EL (cell line): ENCODE data around the gene IRF4.

Experiments
- DNase-seq: peaks from one replicate; pipeline ENCODE4 v3.0.0-alpha.2; 2016

IRF4 gene

GRCh38 chr6:391559-392440 lies at the start of gene IRF4:
IRF4 (plus strand) TSS chr6:391752; CDS start chr6:393153, 1,401 bp downstream.
- DNase-seq = no peak

DNA sequence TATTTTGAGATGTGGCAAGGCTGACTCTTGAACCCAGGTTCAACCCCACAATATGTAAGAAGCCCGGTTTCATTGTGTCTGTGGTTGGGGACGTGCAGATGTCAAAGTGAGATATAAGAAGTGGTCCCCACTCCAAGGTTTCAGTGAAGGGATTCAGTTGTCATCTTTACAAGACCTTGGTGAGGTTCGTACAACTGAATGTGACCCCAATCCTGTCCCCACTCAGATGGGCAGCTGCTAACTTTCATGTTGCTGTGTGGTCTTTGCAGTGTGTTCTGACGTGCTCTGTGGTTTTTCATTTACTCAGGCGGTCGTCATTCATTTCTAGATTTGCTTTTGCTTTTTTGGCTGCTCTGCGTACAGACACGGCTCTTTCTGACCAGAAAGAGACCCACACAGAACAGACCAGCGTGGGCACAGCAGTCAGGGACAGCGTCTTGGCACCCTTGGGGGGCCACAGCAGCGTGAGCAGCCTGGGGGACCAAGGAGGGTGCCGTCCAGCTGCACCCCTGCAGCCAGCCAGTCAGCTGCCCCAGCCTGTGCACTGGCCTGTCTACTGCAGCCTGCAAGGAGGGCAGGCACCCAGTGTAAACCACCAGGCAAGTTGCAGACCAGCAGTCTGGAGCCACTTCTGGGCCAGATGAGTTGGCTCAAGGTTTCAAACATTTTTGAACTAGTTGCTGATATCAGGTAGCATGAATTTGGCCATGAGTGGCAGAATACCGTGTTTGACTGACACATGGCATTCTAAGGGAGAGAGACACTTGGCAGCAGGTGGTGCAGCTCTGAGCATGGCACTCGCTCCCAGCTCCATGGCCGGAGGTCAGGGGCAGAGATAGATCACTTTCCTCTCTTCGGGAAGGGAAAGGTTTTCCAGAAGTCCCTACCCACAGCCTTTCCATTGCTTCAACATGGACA lies 49.4 kb upstream of the IRF4 start:
- no peak for DNase-seq

DNA sequence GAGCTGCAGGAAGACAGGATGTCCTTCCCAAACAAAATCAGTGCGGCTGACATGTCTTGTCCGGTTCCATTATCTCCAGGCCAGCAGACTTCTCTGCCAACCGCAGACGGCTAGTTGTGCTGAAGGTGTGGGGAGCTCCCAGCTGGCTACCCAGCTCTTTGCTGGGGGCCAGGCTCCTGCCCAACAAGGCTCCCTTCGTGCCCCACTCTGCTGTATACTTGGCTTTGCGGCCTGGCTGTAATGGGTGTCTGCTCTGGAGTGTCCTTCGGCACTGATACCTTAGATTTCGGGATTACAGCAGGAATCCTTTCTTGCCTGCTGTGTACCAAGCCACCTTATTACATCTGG lies 48.7 kb upstream of the IRF4 start:
- no peak for DNase-seq

DNA sequence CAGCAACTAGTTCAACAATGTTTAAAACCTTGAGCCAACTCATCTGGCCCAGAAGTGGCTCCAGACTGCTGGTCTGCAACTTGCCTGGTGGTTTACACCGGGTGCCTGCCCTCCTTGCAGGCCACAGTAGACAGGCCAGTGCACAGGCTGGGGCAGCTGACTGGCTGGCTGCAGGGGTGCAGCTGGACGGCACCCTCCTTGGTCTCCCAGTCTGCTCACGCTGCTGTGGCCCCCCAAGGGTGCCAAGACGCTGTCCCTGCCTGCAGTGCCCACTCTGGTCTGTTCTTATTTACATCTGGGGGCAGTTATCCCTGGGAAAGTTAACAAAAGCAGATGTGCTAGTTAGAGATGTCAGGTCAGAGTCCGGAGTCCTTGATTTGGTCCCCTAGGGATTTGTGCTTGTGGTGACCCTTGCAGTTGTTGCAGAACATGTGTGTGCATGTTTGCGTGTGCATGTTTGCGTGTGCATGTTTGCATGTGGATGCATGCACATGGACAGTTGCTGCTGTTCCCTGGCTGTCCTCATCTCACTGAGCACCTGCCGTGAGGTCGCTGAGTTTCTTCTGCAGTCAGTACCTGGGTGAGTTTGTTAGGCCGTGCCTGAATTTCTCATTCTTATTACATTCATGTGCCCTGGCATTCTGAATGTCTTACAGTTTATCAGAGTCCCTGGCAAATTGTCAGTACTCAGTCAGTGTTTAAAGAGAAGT lies 48.2 kb upstream of the IRF4 start:
- DNase-seq = no peak

- DNase-seq = no peak
Measured at GRCh38 chr6:343960-344815, 47.4 kb upstream of the IRF4 start.

DNA sequence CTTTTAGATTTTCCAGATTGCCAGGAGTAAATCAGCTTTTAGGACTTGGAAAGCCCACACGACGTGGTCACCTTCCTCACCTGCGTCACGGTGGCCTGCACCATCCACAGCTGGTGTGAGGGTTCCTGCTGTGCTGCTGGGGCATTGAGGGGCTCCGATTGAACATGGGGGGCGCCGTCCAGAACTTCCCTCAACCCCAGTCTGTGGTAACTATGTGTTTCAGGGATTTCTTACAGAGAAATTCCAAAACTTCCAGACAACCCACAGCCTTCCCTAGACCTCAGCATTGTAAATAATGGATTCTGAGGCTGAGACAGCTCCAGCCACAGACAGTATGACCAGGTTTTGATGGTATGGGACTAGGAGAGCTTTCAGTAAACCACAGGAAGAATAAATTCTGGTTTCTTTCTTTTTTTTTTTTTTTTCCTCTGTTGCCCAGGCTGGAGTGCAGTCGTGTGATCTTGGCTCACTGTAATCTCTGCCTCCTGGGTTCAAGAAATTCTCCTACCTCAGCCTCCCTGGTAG lies 46.7 kb upstream of the IRF4 start:
- no peak for DNase-seq

- DNase-seq = no peak
Measured at GRCh38 chr6:345747-346385, 45.7 kb upstream of the IRF4 start.

DNA sequence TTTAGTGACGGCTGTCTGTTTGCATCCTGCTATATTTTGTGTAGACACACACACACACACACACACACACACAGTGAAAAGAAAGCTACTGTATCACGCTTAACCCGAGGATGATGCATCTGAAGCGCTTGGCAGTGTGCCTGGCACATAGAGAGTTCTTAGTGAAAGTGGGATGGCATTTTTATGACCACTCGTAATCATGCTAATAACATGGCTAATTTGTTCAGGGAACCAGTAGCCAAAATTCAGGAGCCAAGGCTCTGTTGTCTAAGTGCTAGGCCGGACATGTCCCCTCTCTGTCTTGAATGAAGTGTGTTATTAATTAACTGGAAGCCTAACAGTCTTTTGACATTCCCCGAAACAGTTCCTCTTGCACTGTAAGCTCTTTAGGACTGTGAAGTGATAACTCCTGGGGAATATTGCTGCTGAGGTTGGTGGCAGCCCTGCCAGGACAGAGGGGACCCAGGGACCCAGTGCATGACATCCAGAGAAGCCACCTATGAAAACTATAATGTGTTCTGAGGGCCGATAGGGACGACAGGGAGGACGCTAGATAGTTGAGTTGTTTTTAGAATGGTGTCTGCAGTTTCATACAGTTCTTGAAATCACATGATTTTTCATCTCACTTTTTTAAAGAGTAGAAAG lies 45.0 kb upstream of the IRF4 start:
- DNase-seq = no peak

GRCh38 chr6:347232-347631 lies 44.3 kb upstream of the IRF4 start:
- DNase-seq = no peak

- no peak for DNase-seq
Measured at GRCh38 chr6:347951-348859, 43.3 kb upstream of the IRF4 start.

- DNase-seq = no peak
Measured at GRCh38 chr6:348860-349396, 42.6 kb upstream of the IRF4 start.

DNA sequence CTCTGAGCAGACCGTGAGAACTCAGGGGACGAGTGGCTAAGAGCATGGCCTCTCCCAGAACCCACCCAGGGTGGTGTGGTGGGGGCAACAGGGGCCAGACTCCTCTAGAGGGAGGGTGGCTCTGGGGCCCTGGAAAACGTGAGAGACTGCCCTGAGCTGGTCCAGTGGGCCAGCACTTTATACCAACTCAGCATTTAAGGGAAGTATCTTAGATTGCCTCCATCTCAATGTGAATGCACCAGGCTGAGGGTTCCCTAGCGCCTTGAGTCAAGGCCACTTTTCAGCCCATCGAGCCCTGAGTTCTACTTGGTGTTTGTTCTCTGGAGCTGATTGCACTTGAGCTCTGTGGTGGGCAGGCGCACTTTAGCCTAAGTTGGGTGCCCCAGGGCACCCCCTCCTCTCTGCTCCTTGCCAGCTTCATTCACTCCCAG lies 42.0 kb upstream of the IRF4 start:
- DNase-seq = no peak

DNA sequence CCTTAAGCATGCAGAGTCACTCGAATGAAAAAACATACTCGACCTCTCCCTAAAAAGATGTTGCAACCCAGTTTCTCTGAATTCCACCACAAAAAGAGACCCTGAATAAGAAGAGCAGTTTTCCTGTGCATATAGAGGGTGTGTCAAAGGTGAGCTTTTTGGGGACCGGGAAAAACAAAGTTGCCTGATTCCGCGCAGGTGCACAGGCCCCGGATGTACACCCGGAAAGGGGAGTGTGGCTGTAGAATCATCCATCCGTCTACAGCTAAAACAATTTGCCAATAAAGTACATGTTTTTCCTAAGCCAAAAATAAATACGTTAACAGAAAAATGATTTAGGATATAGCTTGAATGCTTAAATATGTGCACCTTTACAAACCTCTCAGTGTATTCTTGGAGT lies 41.2 kb upstream of the IRF4 start:
- no peak for DNase-seq

DNA sequence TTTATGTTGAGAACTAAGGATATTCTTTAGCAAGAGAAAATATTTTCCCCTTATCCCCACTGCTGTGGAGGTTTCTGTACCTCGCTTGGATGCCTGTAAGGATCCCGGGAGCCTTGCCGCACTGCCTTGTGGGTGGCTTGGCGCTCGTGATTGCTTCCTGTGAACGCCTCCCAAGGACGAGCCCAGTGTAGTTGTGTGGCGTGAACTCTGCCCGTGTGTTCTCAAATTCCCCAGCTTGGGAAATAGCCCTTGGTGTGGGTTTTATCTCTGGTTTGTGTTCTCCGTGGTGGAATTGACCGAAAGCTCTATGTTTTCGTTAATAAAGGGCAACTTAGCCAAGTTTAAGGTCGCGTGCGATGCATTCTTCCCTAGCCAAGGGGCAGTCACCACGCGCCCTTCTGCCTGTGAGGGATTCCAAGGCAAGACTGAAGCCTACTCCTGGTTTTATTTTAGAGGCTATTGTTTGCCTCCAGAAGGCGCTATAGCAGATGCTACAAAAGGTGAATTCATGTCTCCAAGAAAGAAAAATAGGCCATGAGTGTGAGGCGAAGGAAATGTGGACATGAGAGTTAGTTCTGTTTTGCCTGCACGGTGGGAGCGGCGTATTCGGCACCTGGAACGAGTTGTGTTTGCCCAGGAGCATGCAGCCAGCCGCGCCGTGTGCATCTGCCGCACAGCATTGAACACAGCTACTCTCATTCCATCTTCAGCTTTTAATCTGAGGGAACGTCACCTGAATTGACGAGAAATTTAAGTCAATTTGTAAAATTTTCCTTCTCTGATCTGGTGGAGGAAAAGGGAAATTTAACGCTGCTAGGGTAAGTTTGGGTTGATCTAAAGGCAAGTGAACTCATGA lies 40.3 kb upstream of the IRF4 start:
- DNase-seq = no peak

GRCh38 chr6:351867-352289 lies 39.7 kb upstream of the IRF4 start:
- DNase-seq = no peak

DNA sequence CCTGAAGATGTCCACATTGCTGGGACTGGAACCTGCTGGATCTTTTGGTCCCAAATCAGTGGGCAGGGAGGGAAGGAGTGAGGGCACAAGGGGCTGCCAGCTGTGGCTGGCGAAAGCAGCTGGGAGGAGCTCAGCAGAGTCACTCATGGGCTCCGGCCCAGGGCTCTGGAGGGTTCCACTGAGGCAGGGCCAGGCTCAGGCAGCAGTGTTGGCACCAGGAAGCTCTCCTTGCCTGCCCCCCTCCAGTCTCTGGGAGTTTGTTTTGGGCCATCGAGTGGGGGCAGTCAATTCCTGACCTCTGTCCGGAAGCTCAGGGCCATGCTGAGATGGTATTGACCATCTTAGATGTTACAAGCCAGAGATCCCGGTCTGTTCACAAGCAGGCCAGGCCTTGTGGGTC lies 39.1 kb upstream of the IRF4 start:
- DNase-seq = no peak

DNA sequence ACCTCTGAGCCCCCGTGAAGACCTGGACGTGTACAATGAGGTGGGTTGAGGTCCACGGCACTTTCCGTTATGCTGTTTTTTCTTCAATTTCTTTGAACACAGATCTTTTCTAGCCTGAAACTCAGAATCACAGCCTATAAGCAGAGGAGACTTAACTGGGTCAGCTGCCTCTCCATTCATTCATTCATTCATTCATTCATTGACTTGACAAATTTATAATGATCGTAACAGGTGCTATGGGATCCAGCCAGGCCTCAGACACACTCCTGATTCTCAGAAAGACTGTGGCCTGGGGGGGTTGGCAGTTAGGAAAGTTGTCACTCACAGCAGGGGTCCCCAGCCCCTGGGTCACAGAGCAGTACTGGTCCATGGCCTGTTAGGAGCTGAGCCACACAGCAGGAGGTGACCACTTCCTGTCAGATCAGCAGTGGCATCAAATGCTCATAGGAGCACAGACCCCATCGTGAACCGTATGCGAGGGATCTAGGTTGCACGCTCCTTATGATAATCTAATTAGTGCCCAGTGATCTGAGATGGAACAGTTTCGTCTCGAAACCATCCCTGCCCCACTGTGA lies 38.6 kb upstream of the IRF4 start:
- no peak for DNase-seq
